Immature natural killer cell (primary cell): ENCODE results near the gene AUTS2. TPM values are rescaled to one million over a fixed set of nuclear protein-coding genes. Genes with fewer than 3 reads are reported as not detected.
A peak's percentile ranks its signal among the peaks of the same experiment; 100 is the strongest.

Experiments
- DNase-seq, 3 donors: peaks; one replicate each; pipeline ENCODE4 v3.0.0; 2022; ENCODE audit warnings: mixed read lengths in 1 of 3
- H3K27ac Mint-ChIP-seq, 6 donors: one replicate each; pipeline ENCODE4 v1.8.0; 2020; ENCODE audit warnings: mixed read lengths in 6 of 6, mild to moderate bottlenecking in 5 of 6, inconsistent platforms in 4 of 6, moderate library complexity in 3 of 6
- H3K27me3 Mint-ChIP-seq, 3 donors: one replicate each; pipeline ENCODE4 v1.8.0; 2020 to 2021; ENCODE audit warnings: low read depth in 3 of 3, mild to moderate bottlenecking in 3 of 3, mixed read lengths in 3 of 3, moderate library complexity in 3 of 3, inconsistent platforms in 1 of 3
- H3K36me3 Mint-ChIP-seq, 3 donors: one replicate each; pipeline ENCODE4 v1.8.0; 2020; ENCODE audit warnings: mixed read lengths in 3 of 3, inconsistent platforms in 2 of 3, mild to moderate bottlenecking in 2 of 3
- H3K4me1 Mint-ChIP-seq, 2 donors: one replicate each; pipeline ENCODE4 v1.8.0; 2020; ENCODE audit warnings: inconsistent platforms in 2 of 2, mild to moderate bottlenecking in 2 of 2, mixed read lengths in 2 of 2, moderate library complexity in 1 of 2
- H3K4me3 Mint-ChIP-seq, 5 donors: one replicate each; pipeline ENCODE4 v1.8.0; 2020; ENCODE audit warnings: mild to moderate bottlenecking in 5 of 5, mixed read lengths in 5 of 5, inconsistent platforms in 3 of 5, moderate library complexity in 3 of 5
- H3K9me3 Mint-ChIP-seq, 6 donors: one replicate each; pipeline ENCODE4 v1.8.0; 2020; ENCODE audit warnings: mild to moderate bottlenecking in 6 of 6, mixed read lengths in 6 of 6, inconsistent platforms in 4 of 6, moderate library complexity in 3 of 6
- polyA plus RNA-seq, 3 donors: library from polyadenylated mRNA; unstranded; fragments of 300-500 nt; fragmentation: Illumina TruSeq; gene quantifications; one replicate each; pipeline ENCODE4 v1.2.3, GENCODE V29; 2021

Gene AUTS2
- polyA plus RNA-seq, 3 donors from 2014 or later, result 1.9 to 17.6 (median 8.0) TPM

- no peak for DNase-seq
- Mint-ChIP-seq H3K4me3 (no peak overlapping the region), H3K27ac (no peak overlapping the region), H3K36me3 (no peaks in the 10 kb centered on the region), H3K9me3 (peaks cover 0 to 2% (median 0%) of the 10 kb centered on the region in 6 donors), H3K4me1 (peaks cover 2 to 3% of the 10 kb centered on the region in 2 donors), H3K27me3 (peaks cover 0 to 3% (median 0%) of the 10 kb centered on the region in 3 donors)
Observed at GRCh38 chr7:69927461-69927860, 329.2 kb downstream of the AUTS2 start.

- H3K27ac Mint-ChIP-seq, result no peak overlapping the region
- H3K36me3 Mint-ChIP-seq, result no peaks in the 10 kb centered on the region
- no peak overlapping the region for H3K4me3 Mint-ChIP-seq
Observed at GRCh38 chr7:69928621-69929020, 330.3 kb downstream of the AUTS2 start.

GRCh38 chr7:69929622-69930021 lies 331.3 kb downstream of the AUTS2 start:
- Mint-ChIP-seq H3K27ac (no peak overlapping the region), H3K4me3 (no peak overlapping the region), H3K9me3 (peaks cover 0 to 2% (median 0%) of the 10 kb centered on the region in 6 donors), H3K36me3 (no peaks in the 10 kb centered on the region), H3K27me3 (peaks cover 0 to 3% (median 0%) of the 10 kb centered on the region in 3 donors), H3K4me1 (no peaks in the 10 kb centered on the region)
- no peak for DNase-seq

More at GRCh38 chr7:69928621-69929020, 330.3 kb downstream of the AUTS2 start:
- H3K4me1 Mint-ChIP-seq, result no peaks in the 10 kb centered on the region
- no peak for DNase-seq
- peaks cover 0 to 2% (median 0%) of the 10 kb centered on the region in 6 donors for H3K9me3 Mint-ChIP-seq
- peaks cover 0 to 3% (median 0%) of the 10 kb centered on the region in 3 donors for H3K27me3 Mint-ChIP-seq

- no peaks in the 10 kb centered on the region for H3K9me3 Mint-ChIP-seq
- DNase-seq, result peak in 2 of 3 donors; percentile 2 to 7
- no peaks in the 10 kb centered on the region for H3K36me3 Mint-ChIP-seq
- H3K4me3 Mint-ChIP-seq, result no peak overlapping the region
- no peaks in the 10 kb centered on the region for H3K4me1 Mint-ChIP-seq
- H3K27me3 Mint-ChIP-seq, result no peaks in the 10 kb centered on the region
- no peak overlapping the region for H3K27ac Mint-ChIP-seq
Observed at GRCh38 chr7:69932034-69932628, 333.9 kb downstream of the AUTS2 start.

- Mint-ChIP-seq H3K27ac (no peak overlapping the region), H3K4me3 (no peak overlapping the region), H3K4me1 (no peaks in the 10 kb centered on the region), H3K27me3 (no peaks in the 10 kb centered on the region), H3K36me3 (no peaks in the 10 kb centered on the region), H3K9me3 (no peaks in the 10 kb centered on the region)
- DNase-seq, result no peak
Observed at GRCh38 chr7:69934144-69934903, 336.0 kb downstream of the AUTS2 start.

GRCh38 chr7:69935107-69935506 lies 336.8 kb downstream of the AUTS2 start:
- Mint-ChIP-seq H3K27me3 (no peaks in the 10 kb centered on the region), H3K27ac (no peak overlapping the region), H3K9me3 (no peaks in the 10 kb centered on the region), H3K4me1 (no peaks in the 10 kb centered on the region), H3K4me3 (no peak overlapping the region), H3K36me3 (no peaks in the 10 kb centered on the region)
- DNase-seq, result no peak

GRCh38 chr7:69937097-69937496 lies 338.8 kb downstream of the AUTS2 start:
- no peaks in the 10 kb centered on the region for H3K9me3 Mint-ChIP-seq
- H3K27me3 Mint-ChIP-seq, result no peaks in the 10 kb centered on the region
- H3K4me3 Mint-ChIP-seq, result no peak overlapping the region
- no peak for DNase-seq
- no peaks in the 10 kb centered on the region for H3K36me3 Mint-ChIP-seq
- H3K27ac Mint-ChIP-seq, result no peak overlapping the region
- H3K4me1 Mint-ChIP-seq, result peaks cover 6 to 17% of the 10 kb centered on the region in 2 donors

GRCh38 chr7:69939317-69939716 lies 341.0 kb downstream of the AUTS2 start:
- no peak for DNase-seq
- Mint-ChIP-seq H3K4me1 (peaks cover 6 to 17% of the 10 kb centered on the region in 2 donors), H3K9me3 (no peaks in the 10 kb centered on the region), H3K27ac (no peak overlapping the region), H3K27me3 (no peaks in the 10 kb centered on the region), H3K4me3 (no peak overlapping the region), H3K36me3 (no peaks in the 10 kb centered on the region)

GRCh38 chr7:69941077-69941651 lies 342.9 kb downstream of the AUTS2 start:
- H3K36me3 Mint-ChIP-seq, result no peaks in the 10 kb centered on the region
- H3K4me3 Mint-ChIP-seq, result no peak overlapping the region
- H3K27me3 Mint-ChIP-seq, result no peaks in the 10 kb centered on the region
- DNase-seq, result no peak
- H3K4me1 Mint-ChIP-seq, result peaks cover 6 to 17% of the 10 kb centered on the region in 2 donors
- H3K9me3 Mint-ChIP-seq, result no peaks in the 10 kb centered on the region
- H3K27ac Mint-ChIP-seq, result no peak overlapping the region

GRCh38 chr7:69942573-69942972 lies 344.3 kb downstream of the AUTS2 start:
- DNase-seq, result no peak
- peaks cover 6 to 17% of the 10 kb centered on the region in 2 donors for H3K4me1 Mint-ChIP-seq
- H3K9me3 Mint-ChIP-seq, result no peaks in the 10 kb centered on the region
- H3K27ac Mint-ChIP-seq, result no peak overlapping the region
- no peak overlapping the region for H3K4me3 Mint-ChIP-seq
- peaks cover 0 to 3% (median 0%) of the 10 kb centered on the region in 3 donors for H3K27me3 Mint-ChIP-seq
- H3K36me3 Mint-ChIP-seq, result no peaks in the 10 kb centered on the region

GRCh38 chr7:69946901-69947300 lies 348.6 kb downstream of the AUTS2 start:
- DNase-seq, result no peak
- no peak overlapping the region for H3K27ac Mint-ChIP-seq
- no peaks in the 10 kb centered on the region for H3K36me3 Mint-ChIP-seq
- H3K4me1 Mint-ChIP-seq, result peaks cover 0 to under 1% of the 10 kb centered on the region in 2 donors
- H3K9me3 Mint-ChIP-seq, result no peaks in the 10 kb centered on the region
- H3K27me3 Mint-ChIP-seq, result peaks cover 0 to 3% (median 0%) of the 10 kb centered on the region in 3 donors
- H3K4me3 Mint-ChIP-seq, result no peak overlapping the region

- no peak for DNase-seq
- peaks cover under 1 to 2% of the 10 kb centered on the region in 2 donors for H3K4me1 Mint-ChIP-seq
- no peaks in the 10 kb centered on the region for H3K36me3 Mint-ChIP-seq
- H3K9me3 Mint-ChIP-seq, result no peaks in the 10 kb centered on the region
- peaks cover 0 to 3% (median 0%) of the 10 kb centered on the region in 3 donors for H3K27me3 Mint-ChIP-seq
- no peak overlapping the region for H3K27ac Mint-ChIP-seq
- H3K4me3 Mint-ChIP-seq, result no peak overlapping the region
Observed at GRCh38 chr7:69947998-69948397, 349.7 kb downstream of the AUTS2 start.

GRCh38 chr7:69949122-69949521 lies 350.8 kb downstream of the AUTS2 start:
- Mint-ChIP-seq H3K4me1 (peaks cover 5 to 8% of the 10 kb centered on the region in 2 donors), H3K36me3 (no peaks in the 10 kb centered on the region), H3K27me3 (peaks cover 0 to 3% (median 0%) of the 10 kb centered on the region in 3 donors), H3K27ac (no peak overlapping the region), H3K4me3 (no peak overlapping the region), H3K9me3 (no peaks in the 10 kb centered on the region)
- no peak for DNase-seq

- H3K4me1 Mint-ChIP-seq, result peaks cover 5 to 8% of the 10 kb centered on the region in 2 donors
- no peak overlapping the region for H3K27ac Mint-ChIP-seq
- H3K27me3 Mint-ChIP-seq, result peaks cover 0 to 3% (median 0%) of the 10 kb centered on the region in 3 donors
- no peaks in the 10 kb centered on the region for H3K9me3 Mint-ChIP-seq
- H3K4me3 Mint-ChIP-seq, result no peak overlapping the region
- no peaks in the 10 kb centered on the region for H3K36me3 Mint-ChIP-seq
- DNase-seq, result no peak
Observed at GRCh38 chr7:69951458-69951857, 353.2 kb downstream of the AUTS2 start.
